ENCODE data around the gene LIMA1.

DNA sequence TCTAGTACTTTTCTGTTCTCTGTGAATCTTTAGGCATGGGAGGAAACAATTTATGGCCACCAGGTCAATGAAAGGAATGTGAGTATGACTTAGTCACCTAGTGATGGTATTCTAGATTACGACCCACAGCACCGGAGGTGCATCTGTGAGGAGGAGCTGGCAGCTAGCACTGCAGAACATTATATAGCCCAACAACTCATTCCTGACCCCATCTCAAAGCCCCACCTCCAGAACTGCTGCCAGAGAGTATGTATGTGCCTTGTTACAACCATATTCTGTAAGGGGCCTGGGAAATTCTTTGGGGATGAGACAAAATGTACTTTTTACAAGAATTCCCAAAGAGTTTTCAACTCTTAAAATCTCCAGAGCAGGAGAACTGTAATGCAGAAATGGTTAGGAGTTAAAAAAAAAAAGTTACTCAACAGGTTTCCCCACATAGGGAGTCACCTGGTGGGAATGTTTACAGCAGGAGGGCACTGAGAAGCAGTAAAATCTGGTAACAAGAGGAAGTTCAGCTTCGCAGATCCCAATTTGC is 81.3 kb downstream of the LIMA1 start:
- TF ChIP-seq, protein P1, sequence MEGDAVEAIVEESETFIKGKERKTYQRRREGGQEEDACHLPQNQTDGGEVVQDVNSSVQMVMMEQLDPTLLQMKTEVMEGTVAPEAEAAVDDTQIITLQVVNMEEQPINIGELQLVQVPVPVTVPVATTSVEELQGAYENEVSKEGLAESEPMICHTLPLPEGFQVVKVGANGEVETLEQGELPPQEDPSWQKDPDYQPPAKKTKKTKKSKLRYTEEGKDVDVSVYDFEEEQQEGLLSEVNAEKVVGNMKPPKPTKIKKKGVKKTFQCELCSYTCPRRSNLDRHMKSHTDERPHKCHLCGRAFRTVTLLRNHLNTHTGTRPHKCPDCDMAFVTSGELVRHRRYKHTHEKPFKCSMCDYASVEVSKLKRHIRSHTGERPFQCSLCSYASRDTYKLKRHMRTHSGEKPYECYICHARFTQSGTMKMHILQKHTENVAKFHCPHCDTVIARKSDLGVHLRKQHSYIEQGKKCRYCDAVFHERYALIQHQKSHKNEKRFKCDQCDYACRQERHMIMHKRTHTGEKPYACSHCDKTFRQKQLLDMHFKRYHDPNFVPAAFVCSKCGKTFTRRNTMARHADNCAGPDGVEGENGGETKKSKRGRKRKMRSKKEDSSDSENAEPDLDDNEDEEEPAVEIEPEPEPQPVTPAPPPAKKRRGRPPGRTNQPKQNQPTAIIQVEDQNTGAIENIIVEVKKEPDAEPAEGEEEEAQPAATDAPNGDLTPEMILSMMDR (IDR thresholded peaks at IDR 0.05) = no peak
- TF ChIP-seq EP300 (IDR thresholded peaks at IDR 0.05) (no peak), POLR2A (IDR thresholded peaks at IDR 0.05) (no peak)
